Measurements from ENCODE around the gene CCND2. TPM values are rescaled to one million over a fixed set of nuclear protein-coding genes. Genes with fewer than 3 reads are reported as not detected.

The CCND2 gene
- total RNA-seq, 2 experiments from 2014 or later = 572 to 592 TPM

GRCh38 chr12:4285070-4285469 is 11.5 kb downstream of the CCND2 start:
- POLR2A ChIA-PET = interaction anchor here (1.2 kb wide), 1 partner anchor 29 kb away, joined by 3 read pairs; no protein-coding TSS in a partner anchor
- Mint-ChIP-seq H3K9me3 (ENCODE audit: insufficient read depth) (no peaks in the 10 kb centered on the region), H3K4me3 (no peak overlapping the region)

DNA sequence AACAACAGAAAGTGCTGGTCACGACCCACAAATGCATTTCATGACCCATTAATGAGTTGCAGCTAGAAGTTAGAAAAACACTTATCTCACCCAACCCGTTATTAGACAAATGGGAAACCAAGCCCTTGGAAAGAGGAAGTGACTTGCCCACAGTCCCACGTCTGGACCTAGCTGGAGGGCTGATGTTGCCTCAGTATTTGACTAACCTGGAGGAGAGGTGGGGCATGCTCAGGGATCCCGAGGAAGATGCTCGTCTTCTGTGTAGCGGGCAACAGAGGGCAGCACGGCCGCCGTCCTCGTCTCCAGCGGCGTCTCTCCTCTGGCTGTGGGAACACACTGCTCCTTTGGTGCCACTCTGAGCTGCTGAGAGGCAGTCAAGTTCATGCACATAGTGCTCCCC is 12.7 kb downstream of the CCND2 start:
- no peak for DNase-seq
- Mint-ChIP-seq H3K4me3 (no peak overlapping the region), H3K9me3 (ENCODE audit: insufficient read depth) (no peaks in the 10 kb centered on the region), H3K27ac (peak overlapping the region; percentile 41), H3K4me1 (ENCODE audit: low read depth) (peaks cover 96% of the 10 kb centered on the region), H3K36me3 (ENCODE audit: low read depth) (peaks cover 97% of the 10 kb centered on the region), H3K27me3 (ENCODE audit: low read depth) (no peaks in the 10 kb centered on the region)
- POLR2A ChIA-PET = interaction anchor here (1.2 kb wide), 1 partner anchor 28 kb away, joined by 3 read pairs; no protein-coding TSS in a partner anchor
- CTCF ChIA-PET = interaction anchor here (10.3 to 12.7 kb wide), 2 partner anchors 9 to 402 kb away, joined by 79 to 242 read pairs; no protein-coding TSS in a partner anchor
- no peak for ATAC-seq

More at GRCh38 chr12:4285070-4285469, 11.5 kb downstream of the CCND2 start:
- ATAC-seq (no peak), DNase-seq (no peak)
- no peaks in the 10 kb centered on the region for H3K27me3 Mint-ChIP-seq (ENCODE audit: low read depth)
- H3K4me1 Mint-ChIP-seq (ENCODE audit: low read depth) = peaks cover 96% of the 10 kb centered on the region
- peaks cover 97% of the 10 kb centered on the region for H3K36me3 Mint-ChIP-seq (ENCODE audit: low read depth)
- CTCF ChIA-PET = interaction anchor here (1.2 to 12.7 kb wide), 3 partner anchors 8 to 401 kb away, joined by 3 to 242 read pairs (median 79); no protein-coding TSS in a partner anchor
- peak overlapping the region; percentile 20 for H3K27ac Mint-ChIP-seq

- DNase-seq (no peak), ATAC-seq (no peak)
- Mint-ChIP-seq H3K36me3 (ENCODE audit: low read depth) (peaks cover 98% of the 10 kb centered on the region), H3K4me1 (ENCODE audit: low read depth) (peaks cover 97% of the 10 kb centered on the region), H3K9me3 (ENCODE audit: insufficient read depth) (no peaks in the 10 kb centered on the region), H3K27me3 (ENCODE audit: low read depth) (no peaks in the 10 kb centered on the region), H3K27ac (peak overlapping the region; percentile 41), H3K4me3 (no peak overlapping the region)
- ChIA-PET CTCF (interaction anchor here (10.3 to 12.7 kb wide), 2 partner anchors 10 to 403 kb away, joined by 79 to 242 read pairs; no protein-coding TSS in a partner anchor), POLR2A (interaction anchor here (0.8 kb wide), 1 partner anchor 313 kb away, joined by 3 read pairs; no protein-coding TSS in a partner anchor)
These were observed 13.3 kb downstream of the CCND2 start for GRCh38 chr12:4286771-4287317.

DNA sequence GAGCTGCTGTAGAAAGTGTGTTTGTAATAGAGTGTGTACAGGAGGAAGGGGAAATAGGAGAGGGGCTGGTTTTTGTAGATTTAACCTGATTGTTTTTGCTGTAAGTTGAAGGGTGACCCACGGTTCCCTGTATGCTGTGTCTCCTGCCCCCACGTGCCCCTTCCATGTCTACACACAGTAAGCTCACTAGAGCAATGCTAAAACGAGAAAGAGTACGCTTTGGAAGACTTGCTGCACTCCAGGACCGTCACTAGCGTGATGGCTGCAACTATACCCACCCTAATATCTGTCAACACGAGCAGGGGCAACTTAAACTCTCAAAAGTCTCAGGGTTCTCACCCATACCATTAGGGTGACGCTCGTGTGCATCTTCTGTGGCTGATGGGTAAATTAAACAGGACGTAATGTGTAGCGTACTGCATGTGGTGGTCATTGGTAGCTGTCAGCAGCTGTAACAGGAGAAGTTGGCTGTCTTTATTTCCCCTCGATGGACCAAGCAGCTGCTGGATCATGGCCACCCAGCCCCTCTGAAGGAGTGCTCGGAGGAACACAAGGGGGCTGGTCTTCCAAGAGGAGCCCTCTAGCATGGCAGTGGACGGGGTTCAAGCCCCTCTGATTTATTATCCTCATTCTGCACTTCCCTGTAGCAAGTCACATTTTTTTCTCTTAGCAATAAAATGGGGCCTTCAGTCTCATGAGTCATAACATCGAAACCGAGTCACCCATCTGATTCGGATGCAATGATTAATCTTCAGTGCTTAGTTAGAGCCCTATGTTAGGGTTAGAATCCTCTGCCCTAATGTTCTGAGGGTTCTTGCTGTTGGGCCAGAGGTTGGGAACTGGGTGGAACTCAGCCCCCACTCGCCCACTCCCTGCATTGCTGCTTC is 14.0 kb downstream of the CCND2 start:
- no peak overlapping the region for H3K4me3 Mint-ChIP-seq
- DNase-seq (no peak), ATAC-seq (no peak)

DNA sequence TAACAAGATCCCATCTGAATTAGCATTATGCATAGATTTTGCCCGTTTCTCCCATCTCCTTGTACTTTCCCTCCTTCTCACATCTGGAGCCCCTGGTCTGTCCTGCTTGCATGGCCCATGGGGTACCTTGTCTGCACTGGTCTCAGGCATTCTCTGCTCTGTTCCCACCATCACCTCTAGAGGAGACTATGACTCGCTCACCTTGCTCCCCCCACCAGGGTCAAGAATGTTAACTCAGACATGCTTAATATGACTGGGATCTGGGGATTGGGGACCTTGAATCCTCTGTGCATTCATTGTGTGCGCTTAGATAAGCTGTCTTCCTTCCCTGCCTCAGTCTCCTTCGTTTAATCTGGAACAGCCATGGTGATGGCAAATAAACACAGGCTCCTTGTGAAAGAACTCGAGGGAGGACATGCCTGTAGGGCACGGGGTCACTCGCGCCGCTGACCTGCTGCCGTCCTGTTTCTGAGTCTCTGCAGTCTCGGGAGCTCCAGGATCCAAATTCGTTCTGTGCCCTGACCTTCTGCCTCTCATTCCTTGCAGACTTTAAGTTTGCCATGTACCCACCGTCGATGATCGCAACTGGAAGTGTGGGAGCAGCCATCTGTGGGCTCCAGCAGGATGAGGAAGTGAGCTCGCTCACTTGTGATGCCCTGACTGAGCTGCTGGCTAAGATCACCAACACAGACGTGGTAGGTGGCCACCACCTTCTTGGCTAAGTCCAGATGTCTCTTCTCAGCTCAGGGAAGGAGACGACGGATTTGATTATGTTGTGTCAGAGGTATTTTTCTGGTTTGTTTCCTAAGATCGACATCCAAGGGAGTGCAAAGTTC is 15.0 kb downstream of the CCND2 start:
- peak overlapping the region; percentile 70 for H3K27ac Mint-ChIP-seq
- ChIA-PET POLR2A (interaction anchor here (1.1 to 1.9 kb wide), 2 partner anchors 12 to 18 kb away, joined by 3 to 4 read pairs; no protein-coding TSS in a partner anchor), CTCF (interaction anchor here (10.3 kb wide), 1 partner anchor 11 kb away, joined by 79 read pairs; no protein-coding TSS in a partner anchor)
- no peak for ATAC-seq
- peaks cover 98% of the 10 kb centered on the region for H3K4me1 Mint-ChIP-seq (ENCODE audit: low read depth)
- H3K9me3 Mint-ChIP-seq (ENCODE audit: insufficient read depth) = no peaks in the 10 kb centered on the region
- no peak for DNase-seq
- no peaks in the 10 kb centered on the region for H3K27me3 Mint-ChIP-seq (ENCODE audit: low read depth)
- no peak overlapping the region for H3K4me3 Mint-ChIP-seq
- H3K36me3 Mint-ChIP-seq (ENCODE audit: low read depth) = peaks cover 96% of the 10 kb centered on the region

More for the DNA sequence above, 14.0 kb downstream of the CCND2 start:
- ChIA-PET POLR2A (interaction anchor here (0.6 to 0.8 kb wide), 2 partner anchors 172 to 314 kb away, joined by 3 to 4 read pairs; no protein-coding TSS in a partner anchor), CTCF (interaction anchor here (10.3 kb wide), 1 partner anchor 10 kb away, joined by 79 read pairs; no protein-coding TSS in a partner anchor)
- H3K36me3 Mint-ChIP-seq (ENCODE audit: low read depth) = peaks cover 96% of the 10 kb centered on the region
- H3K27me3 Mint-ChIP-seq (ENCODE audit: low read depth) = no peaks in the 10 kb centered on the region
- peaks cover 96% of the 10 kb centered on the region for H3K4me1 Mint-ChIP-seq (ENCODE audit: low read depth)
- peak overlapping the region; percentile 70 for H3K27ac Mint-ChIP-seq
- H3K9me3 Mint-ChIP-seq (ENCODE audit: insufficient read depth) = no peaks in the 10 kb centered on the region

DNA sequence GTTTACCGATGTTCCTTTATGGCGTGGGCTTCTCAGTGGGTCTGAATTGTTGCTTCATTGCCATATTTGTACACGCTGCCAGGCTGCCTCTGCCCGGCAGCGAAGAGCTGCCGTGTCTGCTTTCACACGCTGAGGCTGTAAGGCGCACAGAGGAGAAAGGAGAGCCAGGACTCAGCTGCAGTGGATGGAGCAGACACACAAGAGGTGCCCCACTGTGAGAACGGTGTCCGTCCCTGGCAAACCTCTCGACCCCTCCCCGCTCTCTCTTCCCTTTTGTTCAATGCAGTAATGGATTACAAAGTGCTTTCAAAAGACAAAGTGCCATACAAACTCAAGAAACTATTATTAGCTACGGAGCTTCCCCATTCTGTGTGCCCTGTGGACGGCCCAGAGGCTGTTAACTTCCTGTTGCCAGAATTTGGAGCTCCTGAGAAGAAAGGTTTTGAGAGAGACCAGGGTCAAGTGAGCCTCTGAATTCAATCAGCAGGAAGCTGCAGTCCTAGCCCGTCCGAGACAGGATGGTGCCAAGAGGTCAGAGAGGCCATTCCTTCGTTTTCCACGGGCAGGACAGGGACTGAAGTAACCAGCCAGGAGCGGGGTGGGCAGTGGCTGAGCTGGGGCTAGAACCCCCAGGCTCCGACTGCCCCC is 15.8 kb downstream of the CCND2 start:
- Mint-ChIP-seq H3K4me1 (ENCODE audit: low read depth) (peaks cover 96% of the 10 kb centered on the region), H3K9me3 (ENCODE audit: insufficient read depth) (no peaks in the 10 kb centered on the region), H3K27ac (peak overlapping the region; percentile 72), H3K27me3 (ENCODE audit: low read depth) (no peaks in the 10 kb centered on the region), H3K36me3 (ENCODE audit: low read depth) (peaks cover 95% of the 10 kb centered on the region), H3K4me3 (no peak overlapping the region)
- no peak for ATAC-seq
- CTCF ChIA-PET = interaction anchor here (10.3 kb wide), 1 partner anchor 12 kb away, joined by 79 read pairs; no protein-coding TSS in a partner anchor
- DNase-seq = no peak
- POLR2A ChIA-PET = interaction anchor here (1.1 to 1.9 kb wide), 3 partner anchors 12 to 21 kb away, joined by 3 to 4 read pairs (median 3); no protein-coding TSS in a partner anchor

- Mint-ChIP-seq H3K9me3 (ENCODE audit: insufficient read depth) (no peaks in the 10 kb centered on the region), H3K4me1 (ENCODE audit: low read depth) (peaks cover 96% of the 10 kb centered on the region), H3K4me3 (no peak overlapping the region), H3K27ac (peak overlapping the region; percentile 61), H3K27me3 (ENCODE audit: low read depth) (no peaks in the 10 kb centered on the region), H3K36me3 (ENCODE audit: low read depth) (peaks cover 95% of the 10 kb centered on the region)
- POLR2A ChIA-PET = interaction anchor here (1.1 to 1.9 kb wide), 3 partner anchors 13 to 22 kb away, joined by 3 to 4 read pairs (median 3); no protein-coding TSS in a partner anchor
- CTCF ChIA-PET = interaction anchor here (10.3 kb wide), 1 partner anchor 13 kb away, joined by 79 read pairs; no protein-coding TSS in a partner anchor
- DNase-seq (no peak), ATAC-seq (no peak)
These were observed 16.6 kb downstream of the CCND2 start for GRCh38 chr12:4289998-4290790.

DNA sequence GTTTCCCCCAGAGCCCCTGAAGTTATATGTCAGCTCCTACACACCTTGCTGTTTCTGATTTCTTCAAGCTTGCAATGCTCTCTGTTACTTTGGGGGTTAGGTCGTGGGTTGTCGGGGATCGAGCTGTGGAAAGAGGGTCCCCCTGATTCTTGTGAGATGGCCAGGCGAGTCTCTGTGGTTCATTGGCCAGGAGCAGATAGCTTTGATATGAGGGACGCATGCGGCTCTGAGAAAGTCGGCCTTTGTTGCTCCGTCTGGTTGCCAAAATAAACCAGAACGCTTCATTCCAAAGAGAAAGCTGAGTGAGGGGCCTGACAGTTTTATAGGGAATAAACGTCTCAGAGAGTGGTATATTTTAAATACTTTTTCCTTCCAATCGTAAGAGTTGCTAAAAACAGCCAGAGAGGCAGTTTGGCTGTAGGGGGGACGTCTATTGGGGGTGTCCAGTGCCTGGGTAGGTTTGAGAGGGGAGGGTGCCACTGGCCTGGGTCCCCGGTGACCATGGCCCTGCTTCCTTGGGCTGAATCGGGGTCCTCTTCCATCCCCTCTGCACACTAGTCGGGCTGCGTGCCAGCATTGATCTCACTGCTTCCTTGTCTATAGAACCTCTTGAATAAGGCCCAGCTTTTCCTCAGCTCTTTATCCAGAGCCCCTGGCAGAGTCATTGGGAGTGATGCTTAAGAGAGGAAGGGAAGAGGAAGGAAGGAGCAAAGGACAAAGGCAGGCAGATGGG is 18.9 kb downstream of the CCND2 start:
- H3K4me1 Mint-ChIP-seq (ENCODE audit: low read depth) = peaks cover 82% of the 10 kb centered on the region
- POLR2A ChIA-PET = interaction anchor here (0.5 to 2.3 kb wide), 4 partner anchors 9 to 182 kb away, joined by 3 to 10 read pairs (median 4); no protein-coding TSS in a partner anchor
- H3K4me3 Mint-ChIP-seq = peak overlapping the region; percentile 16
- H3K27ac Mint-ChIP-seq = peak overlapping the region; percentile 94
- peaks cover 89% of the 10 kb centered on the region for H3K36me3 Mint-ChIP-seq (ENCODE audit: low read depth)
- H3K27me3 Mint-ChIP-seq (ENCODE audit: low read depth) = no peaks in the 10 kb centered on the region
- CTCF ChIA-PET = interaction anchor here (1.1 to 10.3 kb wide), 7 partner anchors 9 to 408 kb away, joined by 3 to 79 read pairs (median 5); no protein-coding TSS in a partner anchor
- no peak for DNase-seq
- H3K9me3 Mint-ChIP-seq (ENCODE audit: insufficient read depth) = no peaks in the 10 kb centered on the region
- ATAC-seq = no peak

GRCh38 chr12:4293299-4293965 is 19.9 kb downstream of the CCND2 start:
- H3K4me1 Mint-ChIP-seq (ENCODE audit: low read depth) = peaks cover 77% of the 10 kb centered on the region
- DNase-seq (peak; percentile 57), ATAC-seq (peak; percentile 76)
- H3K4me3 Mint-ChIP-seq = peak overlapping the region; percentile 55
- peak overlapping the region; percentile 94 for H3K27ac Mint-ChIP-seq
- ChIA-PET CTCF (interaction anchor here (1.1 to 10.3 kb wide), 7 partner anchors 10 to 409 kb away, joined by 3 to 79 read pairs (median 5); no protein-coding TSS in a partner anchor), POLR2A (interaction anchor here (0.8 to 2.3 kb wide), 6 partner anchors 10 to 389 kb away, joined by 3 to 10 read pairs (median 4); partner anchors contain the start of gene CCND2)
- no peaks in the 10 kb centered on the region for H3K9me3 Mint-ChIP-seq (ENCODE audit: insufficient read depth)
- peaks cover 89% of the 10 kb centered on the region for H3K36me3 Mint-ChIP-seq (ENCODE audit: low read depth)
- no peaks in the 10 kb centered on the region for H3K27me3 Mint-ChIP-seq (ENCODE audit: low read depth)

Measured in activated CD8-positive, alpha-beta T cell treated with anti-CD3 and anti-CD28 coated beads, Interleukin-2, amount 10 ng/mL, durations not matched to agents 7 days and 5 days (primary cell).